GM10248 (cell line): ENCODE results near the gene CAMTA1.

Source experiments
- CTCF ChIA-PET: fragments of 300-600 bp; sonication (Branson Sonifier 250); formaldehyde crosslinking; extraction: SDS; loops from one replicate; lab custom pipeline; 2021; ENCODE audit warnings: antibody characterized with exemption; lab: Yijun Ruan, JAX
- POLR2A ChIA-PET: fragments of 350-650 bp; sonication (Branson Sonifier 250); formaldehyde crosslinking; extraction: SDS; loops from one replicate; lab custom pipeline; 2020; ENCODE audit warnings: antibody characterized with exemption; lab: Yijun Ruan, JAX
- DNase-seq: peaks from one replicate; pipeline ENCODE4 v3.0.0; 2012; ENCODE audit errors: extremely low spot score
- TF ChIP-seq, protein P1 (sequence below): IDR thresholded peaks from 2 replicates; pipeline ENCODE4 v1.5.1; 2012; ENCODE audit warnings: mild to moderate bottlenecking, low read depth; ENCODE audit errors: extremely low read depth, missing control alignments, control extremely low read depth

The CAMTA1 gene

DNA sequence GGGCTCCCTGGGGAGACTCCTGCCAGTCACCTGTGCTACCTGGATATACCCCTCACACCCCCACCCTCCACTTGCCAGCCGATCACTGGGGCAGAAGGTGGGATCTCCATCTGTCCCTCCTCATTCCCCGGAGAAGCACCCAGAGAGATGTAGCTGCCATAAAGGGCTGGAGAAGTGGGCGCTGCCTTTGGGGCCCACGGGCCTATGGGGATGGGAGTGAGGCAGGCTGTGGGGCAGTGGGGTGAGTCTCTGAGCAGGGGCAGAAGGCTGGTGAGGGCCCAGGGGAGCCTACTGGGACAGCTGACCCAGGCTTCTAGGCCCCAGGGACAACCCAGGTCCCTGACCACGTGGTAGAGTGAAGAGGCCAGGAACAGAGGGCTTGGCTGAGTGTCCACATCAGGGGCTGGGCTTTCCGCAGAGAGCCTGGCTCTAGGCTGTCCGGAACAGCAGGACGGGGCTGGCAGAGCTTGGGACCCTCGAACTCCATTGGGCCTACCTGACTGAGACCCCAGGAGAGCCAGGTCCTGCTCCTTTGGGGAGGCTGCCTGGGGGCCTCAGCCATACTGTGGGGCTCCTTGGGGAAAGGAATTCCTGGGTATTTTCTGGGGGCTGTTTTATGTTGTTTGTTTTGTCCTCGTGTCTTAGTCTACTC, 780.0 kb downstream of the CAMTA1 start:
- TF ChIP-seq, protein P1, sequence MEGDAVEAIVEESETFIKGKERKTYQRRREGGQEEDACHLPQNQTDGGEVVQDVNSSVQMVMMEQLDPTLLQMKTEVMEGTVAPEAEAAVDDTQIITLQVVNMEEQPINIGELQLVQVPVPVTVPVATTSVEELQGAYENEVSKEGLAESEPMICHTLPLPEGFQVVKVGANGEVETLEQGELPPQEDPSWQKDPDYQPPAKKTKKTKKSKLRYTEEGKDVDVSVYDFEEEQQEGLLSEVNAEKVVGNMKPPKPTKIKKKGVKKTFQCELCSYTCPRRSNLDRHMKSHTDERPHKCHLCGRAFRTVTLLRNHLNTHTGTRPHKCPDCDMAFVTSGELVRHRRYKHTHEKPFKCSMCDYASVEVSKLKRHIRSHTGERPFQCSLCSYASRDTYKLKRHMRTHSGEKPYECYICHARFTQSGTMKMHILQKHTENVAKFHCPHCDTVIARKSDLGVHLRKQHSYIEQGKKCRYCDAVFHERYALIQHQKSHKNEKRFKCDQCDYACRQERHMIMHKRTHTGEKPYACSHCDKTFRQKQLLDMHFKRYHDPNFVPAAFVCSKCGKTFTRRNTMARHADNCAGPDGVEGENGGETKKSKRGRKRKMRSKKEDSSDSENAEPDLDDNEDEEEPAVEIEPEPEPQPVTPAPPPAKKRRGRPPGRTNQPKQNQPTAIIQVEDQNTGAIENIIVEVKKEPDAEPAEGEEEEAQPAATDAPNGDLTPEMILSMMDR: no peak
- no peak for DNase-seq
- ChIA-PET POLR2A (no interaction called here), CTCF (no interaction called here)

DNA sequence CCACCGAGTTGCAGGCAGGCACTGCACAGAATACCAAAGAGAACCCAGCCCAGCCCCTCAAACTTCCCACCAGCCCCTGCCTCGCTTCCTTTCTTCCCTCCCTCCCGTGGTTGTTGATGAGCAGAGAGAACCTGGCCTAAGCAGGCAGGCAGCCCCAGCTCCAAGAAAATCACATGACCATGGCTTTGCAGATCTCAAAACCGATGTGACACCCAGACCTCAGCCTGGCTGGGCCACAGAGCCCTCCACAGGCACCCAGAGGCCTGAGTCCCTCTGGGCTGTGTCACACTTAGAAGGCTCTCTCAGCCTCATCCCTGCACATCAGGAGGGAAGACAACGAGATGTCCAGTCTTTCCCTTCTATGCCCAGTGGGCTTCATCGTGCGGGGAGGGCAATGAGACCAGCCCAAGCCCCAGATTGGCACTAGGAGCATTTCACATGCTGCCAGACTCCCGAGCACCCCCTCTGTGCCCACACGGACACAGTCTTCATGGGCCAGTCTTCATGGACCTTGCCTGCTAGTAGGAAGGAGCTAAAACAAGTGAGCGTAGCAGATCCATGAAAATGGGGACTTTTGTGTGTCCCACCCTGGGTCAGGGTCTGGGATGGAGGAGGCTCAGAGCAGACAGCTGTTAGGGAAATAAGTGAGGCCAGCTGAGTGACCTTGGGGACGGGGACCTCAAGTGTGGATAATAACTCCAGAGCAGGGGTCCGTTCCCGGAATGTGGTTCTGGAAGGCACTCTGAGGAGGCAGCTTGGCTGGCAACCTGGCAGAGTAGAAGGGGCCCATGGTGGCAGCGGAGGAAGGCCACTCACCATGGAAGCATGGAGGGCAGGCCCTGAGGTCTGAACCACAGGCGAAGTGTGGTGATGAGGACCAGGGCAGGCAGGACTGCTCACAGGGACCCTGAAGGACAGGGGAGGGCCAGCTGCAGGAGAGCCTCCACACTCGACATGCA, 781.4 kb downstream of the CAMTA1 start:
- TF ChIP-seq, protein P1: no peak
- CTCF ChIA-PET: no interaction called here
- POLR2A ChIA-PET: no interaction called here
- no peak for DNase-seq

DNA sequence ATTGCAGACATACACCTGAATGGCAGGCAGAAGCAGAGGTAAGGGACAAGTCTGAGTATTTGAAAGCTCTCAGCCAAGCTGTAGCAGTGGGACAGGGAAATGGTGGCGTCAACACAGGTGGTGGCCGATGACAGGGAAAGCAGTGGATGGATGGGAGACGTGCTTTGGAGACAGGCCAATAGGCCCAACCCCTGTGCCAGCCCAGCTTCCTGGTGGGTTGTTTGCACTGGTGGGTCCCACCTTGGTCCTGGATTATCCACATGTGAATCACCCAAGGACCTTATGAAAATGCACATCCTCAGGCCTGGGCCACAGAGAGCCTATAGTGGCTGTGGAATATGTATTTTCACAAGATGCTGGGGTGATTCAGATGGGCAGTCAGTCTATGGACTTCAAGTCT, 782.1 kb downstream of the CAMTA1 start:
- DNase-seq: no peak
- CTCF ChIA-PET: no interaction called here
- POLR2A ChIA-PET: no interaction called here
- TF ChIP-seq, protein P1: no peak

DNA sequence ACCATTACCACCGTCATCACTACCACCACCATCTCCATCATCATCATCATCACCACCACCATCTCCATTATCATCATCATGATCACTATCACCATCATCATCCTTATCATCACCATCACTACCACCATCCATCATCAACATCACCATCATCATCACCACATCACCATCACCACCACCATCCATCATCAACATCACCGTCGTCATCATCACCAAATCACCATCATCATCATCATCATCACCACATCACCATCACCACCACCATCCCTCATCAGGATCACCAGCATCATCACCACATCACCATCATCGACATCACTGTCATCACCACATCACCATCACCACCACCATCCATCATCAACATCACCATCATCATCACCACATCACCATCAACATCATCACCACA, 782.8 kb downstream of the CAMTA1 start:
- ChIA-PET POLR2A (no interaction called here), CTCF (no interaction called here)
- no peak for DNase-seq
- TF ChIP-seq, protein P1: no peak

DNA sequence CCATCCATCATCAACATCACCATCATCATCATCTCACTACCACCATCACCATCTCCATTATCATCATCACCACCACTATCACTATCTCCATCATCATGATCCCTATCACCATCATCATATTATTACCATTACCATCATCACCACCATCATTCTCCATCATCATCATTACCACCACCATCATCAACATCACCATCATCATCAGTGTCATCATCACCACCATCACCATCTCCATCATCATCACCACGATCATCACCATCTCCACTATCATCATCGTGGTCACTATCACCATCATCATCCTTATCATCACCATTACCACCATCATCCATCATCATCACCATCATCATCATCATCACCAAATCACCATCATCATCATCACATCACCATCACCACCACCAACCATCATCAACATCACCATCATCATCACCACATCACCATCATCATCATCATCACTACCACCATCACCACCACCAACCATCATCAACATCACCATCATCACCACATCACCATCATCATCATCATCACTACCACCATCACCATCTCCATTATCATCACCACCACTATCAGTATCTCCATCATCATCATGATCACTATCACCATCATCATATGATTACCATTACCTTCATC, 783.8 kb downstream of the CAMTA1 start:
- CTCF ChIA-PET: no interaction called here
- TF ChIP-seq, protein P1: no peak
- POLR2A ChIA-PET: no interaction called here
- no peak for DNase-seq

DNA sequence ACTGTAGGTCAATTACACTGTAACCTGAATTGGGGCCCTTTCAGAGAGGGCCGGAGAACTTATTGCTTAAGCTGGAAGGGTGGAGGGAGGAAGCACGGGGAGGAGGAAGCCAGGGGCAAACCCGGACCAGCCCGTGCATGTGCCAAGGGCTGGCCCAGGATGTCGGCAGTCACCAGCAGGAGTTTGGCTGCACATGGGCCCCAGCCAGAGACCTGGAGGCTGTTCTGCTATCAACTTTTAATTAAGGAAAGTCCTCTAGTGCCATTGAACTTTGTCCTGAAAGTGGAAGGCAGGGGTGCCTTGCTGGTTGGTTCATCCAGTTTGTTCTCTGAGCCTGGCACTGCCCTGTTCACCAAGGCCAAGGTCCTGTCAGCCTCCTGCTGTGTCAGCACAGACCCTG, 785.1 kb downstream of the CAMTA1 start:
- DNase-seq: no peak
- CTCF ChIA-PET: no interaction called here
- POLR2A ChIA-PET: no interaction called here
- TF ChIP-seq, protein P1: no peak
